Smooth muscle cell (in vitro differentiated cells): ENCODE measurements around the gene EEA1. TPM values are rescaled to one million over a fixed set of nuclear protein-coding genes. Genes with fewer than 3 reads are reported as not detected.

Experiments
- DNase-seq: peaks from one replicate; lab custom pipeline; 2025; ENCODE audit not compliant: unreplicated experiment; lab: John Stamatoyannopoulos, UW
- H2AFZ ChIP-seq: fragments of 200-600 bp; sonication (generic); 2 replicates; pipeline ENCODE4 v1.6.0; 2016; ENCODE audit warnings: antibody characterized with exemption, low read depth, mild to moderate bottlenecking
- H3F3A ChIP-seq: fragments of 200-600 bp; sonication (generic); 2 replicates; pipeline ENCODE4 v1.6.0; 2017; ENCODE audit warnings: antibody characterized with exemption, low read depth
- H3K27ac ChIP-seq: fragments of 200-600 bp; sonication (generic); 2 replicates; pipeline ENCODE4 v1.5.1; 2016; ENCODE audit warnings: low read depth, mild to moderate bottlenecking
- H3K27me3 ChIP-seq: fragments of 200-600 bp; sonication (generic); 2 replicates; pipeline ENCODE4 v1.6.1; 2016; ENCODE audit warnings: low read depth, mild to moderate bottlenecking
- H3K36me3 ChIP-seq: fragments of 200-600 bp; sonication (generic); 2 replicates; pipeline ENCODE4 v1.5.1; 2016; ENCODE audit warnings: low read depth
- H3K4me1 ChIP-seq: fragments of 200-600 bp; sonication (generic); 2 replicates; pipeline ENCODE4 v1.5.1; 2016; ENCODE audit warnings: low read depth
- H3K4me2 ChIP-seq: fragments of 200-600 bp; sonication (generic); 2 replicates; pipeline ENCODE4 v1.6.0; 2016; ENCODE audit warnings: mild to moderate bottlenecking
- H3K4me3 ChIP-seq: fragments of 200-600 bp; sonication (generic); 2 replicates; pipeline ENCODE4 v1.5.1; 2016; ENCODE audit warnings: mild to moderate bottlenecking
- H3K79me2 ChIP-seq: fragments of 200-600 bp; sonication (generic); 2 replicates; pipeline ENCODE4 v1.6.0; 2016; ENCODE audit warnings: low read depth, mild to moderate bottlenecking
- H3K9ac ChIP-seq: fragments of 200-600 bp; sonication (generic); 2 replicates; pipeline ENCODE4 v1.6.0; 2016; ENCODE audit warnings: low read depth
- H3K9me3 ChIP-seq: fragments of 200-600 bp; sonication (generic); replicated peaks from 2 replicates; pipeline ENCODE4 v1.5.1; 2016; ENCODE audit warnings: low read depth
- H4K20me1 ChIP-seq: fragments of 200-600 bp; sonication (generic); 2 replicates; pipeline ENCODE4 v1.6.0; 2016; ENCODE audit warnings: low read depth
- CTCF ChIP-seq: fragments of 200-600 bp; sonication (generic); IDR thresholded peaks from 2 replicates; pipeline ENCODE4 v1.5.1; 2017; ENCODE audit warnings: borderline replicate concordance, mild to moderate bottlenecking, antibody characterized with exemption; ENCODE audit not compliant: insufficient read depth, poor library complexity, severe bottlenecking
- WGBS: methylation state at CpG from one replicate; pipeline ENCODE4 v1.1.7; 2016; ENCODE audit warnings: low lambda C conversion rate; 5-methylcytosine and 5-hydroxymethylcytosine counted together
- polyA plus RNA-seq: library from polyadenylated mRNA; unstranded; fragments of >200 nt; fragmentation: Nextera tagmentation; extraction: Ambion mirVana; gene quantifications from 2 replicates; pipeline ENCODE4 v1.2.1, GENCODE V29; 2016
- total RNA-seq: library from RNA; depleted of rRNA; stranded (reverse); fragments of >200 nt; gene quantifications from 2 replicates; pipeline ENCODE4 v1.2.3, GENCODE V29; 2014

The EEA1 gene
- total and polyA plus RNA-seq, 2 experiments from 2014 or later, result 25.1 to 29.0 TPM

GRCh38 chr12:92905258-92905810 lies 23.8 kb downstream of the EEA1 start:
- Histone ChIP-seq H3K27me3 (no peaks in the 10 kb centered on the region), H4K20me1 (peaks cover 34% of the 10 kb centered on the region), H2AFZ (no peak overlapping the region), H3K79me2 (peaks cover 96% of the 10 kb centered on the region), H3K4me2 (no peak overlapping the region), H3K36me3 (no peaks in the 10 kb centered on the region), H3K27ac (no peak overlapping the region), H3K9me3 (no peaks in the 10 kb centered on the region), H3K4me3 (no peak overlapping the region), H3K9ac (no peak overlapping the region), H3K4me1 (peaks cover under 1% of the 10 kb centered on the region), H3F3A (peaks cover 8% of the 10 kb centered on the region)
- WGBS, result 97% methylated on average over 9 of the region's 9 CpGs
- DNase-seq, result no peak
- no peak for TF ChIP-seq CTCF

GRCh38 chr12:92900941-92901340 lies 28.2 kb downstream of the EEA1 start:
- Histone ChIP-seq H3K9ac (no peak overlapping the region), H3K79me2 (peaks cover 81% of the 10 kb centered on the region), H3K27ac (peak overlapping the region; percentile 96), H2AFZ (no peak overlapping the region), H3K4me1 (peaks cover 8% of the 10 kb centered on the region), H4K20me1 (peaks cover 13% of the 10 kb centered on the region), H3K9me3 (no peaks in the 10 kb centered on the region), H3F3A (peaks cover 17% of the 10 kb centered on the region), H3K36me3 (no peaks in the 10 kb centered on the region), H3K4me2 (no peak overlapping the region), H3K27me3 (no peaks in the 10 kb centered on the region), H3K4me3 (no peak overlapping the region)
- no peak for DNase-seq
- WGBS, result 94% methylated on average over 6 of the region's 6 CpGs
- TF ChIP-seq CTCF, result no peak

- WGBS, result 26% methylated on average over 3 of the region's 3 CpGs
- peaks cover 73% of the 10 kb centered on the region for H3K79me2 ChIP-seq
Measured at GRCh38 chr12:92899386-92900001, 29.6 kb downstream of the EEA1 start.

More at GRCh38 chr12:92899386-92900001, 29.6 kb downstream of the EEA1 start:
- Histone ChIP-seq H3K4me2 (peak overlapping the region; percentile 56), H3K4me1 (peaks cover 8% of the 10 kb centered on the region), H3K9me3 (no peaks in the 10 kb centered on the region), H3K27ac (peak overlapping the region; percentile 96), H2AFZ (peak overlapping the region; percentile 57), H3F3A (peaks cover 17% of the 10 kb centered on the region), H3K9ac (peak overlapping the region; percentile 71), H3K36me3 (no peaks in the 10 kb centered on the region), H3K27me3 (no peaks in the 10 kb centered on the region), H4K20me1 (peaks cover 4% of the 10 kb centered on the region), H3K4me3 (no peak overlapping the region)
- TF ChIP-seq CTCF, result no peak
- no peak for DNase-seq
